K562 (cell line): Measurements from ENCODE around the gene PLK5. TPM values are rescaled to one million over a fixed set of nuclear protein-coding genes. Genes with fewer than 3 reads are reported as not detected.

Experiments used
- BRD4 ChIP-seq: fragments of 200-600 bp; sonication (generic); IDR thresholded peaks from 2 replicates; pipeline ENCODE4 v1.6.1; 2017; ENCODE audit warnings: inconsistent platforms
- CXXC5 ChIP-seq: fragments of 250-450 bp; sonication (Bioruptor Pico); IDR thresholded peaks from 2 replicates; pipeline ENCODE4 v1.8.0; 2022; ENCODE audit warnings: inconsistent platforms, mild to moderate bottlenecking, moderate library complexity
- KDM1A ChIP-seq, 2 experiments: fragments of 450-650 bp; IDR thresholded peaks; 2 replicates each; pipeline ENCODE4 v1.6.1; 2016; ENCODE audit warnings: mild to moderate bottlenecking in 2 of 2
- NFIC ChIP-seq: fragments of 450-650 bp; IDR thresholded peaks from 2 replicates; pipeline ENCODE4 v1.6.1; 2017; ENCODE audit warnings: mild to moderate bottlenecking, inconsistent platforms
- NR2C2 ChIP-seq, 2 experiments: fragments of 200-800 bp in 1 of 2; sonication (Bioruptor generic) in 1 of 2; sonication (generic) in 1 of 2; formaldehyde crosslinking in 1 of 2; IDR thresholded peaks; 2 replicates each; pipeline versions ENCODE4 v1.6.1 to v1.8.0; 2016 to 2022; ENCODE audit warnings: mild to moderate bottlenecking in 1 of 2, missing compliant biosample characterization in 1 of 2, missing genetic modification characterization in 1 of 2, missing genetic modification reagents in 1 of 2
- NR4A1 ChIP-seq, 2 experiments: fragments of 250-450 bp in 1 of 2; fragments of 450-650 bp in 1 of 2; sonication (Bioruptor Pico) in 1 of 2; IDR thresholded peaks; 2 replicates each; pipeline versions ENCODE4 v1.4.0 to v1.6.1; 2016 to 2020; ENCODE audit warnings: mild to moderate bottlenecking in 2 of 2, missing compliant biosample characterization in 1 of 2, missing genetic modification characterization in 1 of 2, moderate library complexity in 1 of 2
- SMAD4 ChIP-seq: fragments of 250-450 bp; sonication (Bioruptor Pico); conservative IDR thresholded peaks from 2 replicates; pipeline ENCODE4 v1.8.0; 2021; ENCODE audit warnings: inconsistent platforms, mild to moderate bottlenecking, moderate library complexity
- polyA plus RNA-seq, 8 experiments: library from polyadenylated mRNA; depleted of rRNA in 4 of 8; stranded (reverse) in 5 of 8; unstranded in 3 of 8; fragments of >200 nt; fragmentation: Nextera tagmentation in 2 of 8; fragmentation: Illumina TruSeq in 1 of 8; extraction: Ambion mirVana in 2 of 8; extraction: Trizol in 1 of 8; gene quantifications; 2 replicates each; pipeline versions ENCODE4 v1.2.1 to v1.2.3, GENCODE V29; 2011 to 2014; ENCODE audit warnings: inconsistent platforms in 1 of 8, missing spikeins in 1 of 8
- total RNA-seq, 7 experiments: library from RNA; depleted of rRNA in 6 of 7; stranded (reverse); fragments of >200 nt in 6 of 7; fragmentation: Illumina TruSeq in 2 of 7; extraction: Trizol in 2 of 7; gene quantifications; 2 replicates each; pipeline versions ENCODE4 v1.2.1 to v1.2.3, GENCODE V29; 2011 to 2021; ENCODE audit warnings: low replicate concordance in 1 of 7
- TF ChIP-seq, protein P1 (sequence below): sonication (generic); formaldehyde crosslinking; IDR thresholded peaks from 2 replicates; pipeline ENCODE4 v1.8.0; 2023; ENCODE audit warnings: mild to moderate bottlenecking, missing genetic modification reagents
- TF ChIP-seq, protein P2 (sequence below): fragments of 250-450 bp; sonication (Bioruptor Pico); IDR thresholded peaks from 2 replicates; pipeline ENCODE4 v1.4.0; 2020
- TF ChIP-seq, protein P3 (sequence below): fragments of 450-650 bp; IDR thresholded peaks from 2 replicates; pipeline ENCODE4 v1.6.1; 2017; ENCODE audit warnings: antibody characterized with exemption, mild to moderate bottlenecking

The PLK5 gene
- total and polyA plus RNA-seq, 9 of the 15 experiments (the other 6 are each of a cell fraction or from before 2014, with no cell fraction given): 0.04 to 0.23 (median 0.11) TPM; not detected in 5

DNA sequence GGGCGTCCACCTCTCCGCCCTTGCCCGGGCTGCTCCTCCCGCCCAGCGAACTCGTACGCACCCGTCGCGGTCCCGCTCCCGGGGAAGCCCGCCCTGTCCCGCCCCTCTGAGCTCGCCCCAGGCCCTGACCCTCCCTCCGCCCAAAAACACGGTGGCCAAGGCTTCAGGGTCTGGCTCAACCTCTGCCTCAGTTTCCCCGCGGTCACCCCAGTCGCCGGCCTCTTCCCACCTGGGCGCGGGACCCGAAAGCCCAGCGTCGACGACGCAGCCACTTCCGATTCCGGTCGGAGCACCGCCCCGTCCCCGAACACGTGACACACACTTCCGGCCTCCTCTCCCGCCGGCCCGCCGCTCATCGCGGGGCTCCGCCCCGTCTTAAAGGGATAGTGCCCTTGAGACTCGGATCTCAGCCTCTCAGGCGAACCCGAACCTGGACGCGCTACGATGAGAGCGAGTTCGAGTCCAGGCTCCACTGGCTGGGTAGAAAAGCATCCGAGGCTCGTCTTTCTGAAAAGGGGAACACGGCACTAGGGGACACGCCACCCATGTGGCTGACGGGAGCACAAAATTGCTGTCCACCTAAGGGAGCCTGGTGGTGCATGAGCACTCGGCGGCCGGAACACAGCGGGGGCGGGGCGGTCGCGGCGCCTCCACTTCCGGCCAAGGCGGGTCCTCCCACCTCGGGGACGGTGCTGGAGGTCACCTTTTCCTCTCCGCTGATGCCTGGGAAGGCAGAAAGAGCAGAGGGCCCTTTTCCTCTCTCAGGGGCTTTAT lies 44.8 kb upstream of the PLK5 start, which contains the start of gene C19orf25 (continued):
- TF ChIP-seq, protein P1, sequence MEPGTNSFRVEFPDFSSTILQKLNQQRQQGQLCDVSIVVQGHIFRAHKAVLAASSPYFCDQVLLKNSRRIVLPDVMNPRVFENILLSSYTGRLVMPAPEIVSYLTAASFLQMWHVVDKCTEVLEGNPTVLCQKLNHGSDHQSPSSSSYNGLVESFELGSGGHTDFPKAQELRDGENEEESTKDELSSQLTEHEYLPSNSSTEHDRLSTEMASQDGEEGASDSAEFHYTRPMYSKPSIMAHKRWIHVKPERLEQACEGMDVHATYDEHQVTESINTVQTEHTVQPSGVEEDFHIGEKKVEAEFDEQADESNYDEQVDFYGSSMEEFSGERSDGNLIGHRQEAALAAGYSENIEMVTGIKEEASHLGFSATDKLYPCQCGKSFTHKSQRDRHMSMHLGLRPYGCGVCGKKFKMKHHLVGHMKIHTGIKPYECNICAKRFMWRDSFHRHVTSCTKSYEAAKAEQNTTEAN (CRISPR knock-in tag): no peak
- TF ChIP-seq, protein P2, sequence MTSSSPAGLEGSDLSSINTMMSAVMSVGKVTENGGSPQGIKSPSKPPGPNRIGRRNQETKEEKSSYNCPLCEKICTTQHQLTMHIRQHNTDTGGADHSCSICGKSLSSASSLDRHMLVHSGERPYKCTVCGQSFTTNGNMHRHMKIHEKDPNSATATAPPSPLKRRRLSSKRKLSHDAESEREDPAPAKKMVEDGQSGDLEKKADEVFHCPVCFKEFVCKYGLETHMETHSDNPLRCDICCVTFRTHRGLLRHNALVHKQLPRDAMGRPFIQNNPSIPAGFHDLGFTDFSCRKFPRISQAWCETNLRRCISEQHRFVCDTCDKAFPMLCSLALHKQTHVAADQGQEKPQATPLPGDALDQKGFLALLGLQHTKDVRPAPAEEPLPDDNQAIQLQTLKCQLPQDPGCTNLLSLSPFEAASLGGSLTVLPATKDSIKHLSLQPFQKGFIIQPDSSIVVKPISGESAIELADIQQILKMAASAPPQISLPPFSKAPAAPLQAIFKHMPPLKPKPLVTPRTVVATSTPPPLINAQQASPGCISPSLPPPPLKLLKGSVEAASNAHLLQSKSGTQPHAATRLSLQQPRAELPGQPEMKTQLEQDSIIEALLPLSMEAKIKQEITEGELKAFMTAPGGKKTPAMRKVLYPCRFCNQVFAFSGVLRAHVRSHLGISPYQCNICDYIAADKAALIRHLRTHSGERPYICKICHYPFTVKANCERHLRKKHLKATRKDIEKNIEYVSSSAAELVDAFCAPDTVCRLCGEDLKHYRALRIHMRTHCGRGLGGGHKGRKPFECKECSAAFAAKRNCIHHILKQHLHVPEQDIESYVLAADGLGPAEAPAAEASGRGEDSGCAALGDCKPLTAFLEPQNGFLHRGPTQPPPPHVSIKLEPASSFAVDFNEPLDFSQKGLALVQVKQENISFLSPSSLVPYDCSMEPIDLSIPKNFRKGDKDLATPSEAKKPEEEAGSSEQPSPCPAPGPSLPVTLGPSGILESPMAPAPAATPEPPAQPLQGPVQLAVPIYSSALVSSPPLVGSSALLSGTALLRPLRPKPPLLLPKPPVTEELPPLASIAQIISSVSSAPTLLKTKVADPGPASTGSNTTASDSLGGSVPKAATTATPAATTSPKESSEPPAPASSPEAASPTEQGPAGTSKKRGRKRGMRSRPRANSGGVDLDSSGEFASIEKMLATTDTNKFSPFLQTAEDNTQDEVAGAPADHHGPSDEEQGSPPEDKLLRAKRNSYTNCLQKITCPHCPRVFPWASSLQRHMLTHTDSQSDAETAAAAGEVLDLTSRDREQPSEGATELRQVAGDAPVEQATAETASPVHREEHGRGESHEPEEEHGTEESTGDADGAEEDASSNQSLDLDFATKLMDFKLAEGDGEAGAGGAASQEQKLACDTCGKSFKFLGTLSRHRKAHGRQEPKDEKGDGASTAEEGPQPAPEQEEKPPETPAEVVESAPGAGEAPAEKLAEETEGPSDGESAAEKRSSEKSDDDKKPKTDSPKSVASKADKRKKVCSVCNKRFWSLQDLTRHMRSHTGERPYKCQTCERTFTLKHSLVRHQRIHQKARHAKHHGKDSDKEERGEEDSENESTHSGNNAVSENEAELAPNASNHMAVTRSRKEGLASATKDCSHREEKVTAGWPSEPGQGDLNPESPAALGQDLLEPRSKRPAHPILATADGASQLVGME: no peak
- TF ChIP-seq, protein P3, sequence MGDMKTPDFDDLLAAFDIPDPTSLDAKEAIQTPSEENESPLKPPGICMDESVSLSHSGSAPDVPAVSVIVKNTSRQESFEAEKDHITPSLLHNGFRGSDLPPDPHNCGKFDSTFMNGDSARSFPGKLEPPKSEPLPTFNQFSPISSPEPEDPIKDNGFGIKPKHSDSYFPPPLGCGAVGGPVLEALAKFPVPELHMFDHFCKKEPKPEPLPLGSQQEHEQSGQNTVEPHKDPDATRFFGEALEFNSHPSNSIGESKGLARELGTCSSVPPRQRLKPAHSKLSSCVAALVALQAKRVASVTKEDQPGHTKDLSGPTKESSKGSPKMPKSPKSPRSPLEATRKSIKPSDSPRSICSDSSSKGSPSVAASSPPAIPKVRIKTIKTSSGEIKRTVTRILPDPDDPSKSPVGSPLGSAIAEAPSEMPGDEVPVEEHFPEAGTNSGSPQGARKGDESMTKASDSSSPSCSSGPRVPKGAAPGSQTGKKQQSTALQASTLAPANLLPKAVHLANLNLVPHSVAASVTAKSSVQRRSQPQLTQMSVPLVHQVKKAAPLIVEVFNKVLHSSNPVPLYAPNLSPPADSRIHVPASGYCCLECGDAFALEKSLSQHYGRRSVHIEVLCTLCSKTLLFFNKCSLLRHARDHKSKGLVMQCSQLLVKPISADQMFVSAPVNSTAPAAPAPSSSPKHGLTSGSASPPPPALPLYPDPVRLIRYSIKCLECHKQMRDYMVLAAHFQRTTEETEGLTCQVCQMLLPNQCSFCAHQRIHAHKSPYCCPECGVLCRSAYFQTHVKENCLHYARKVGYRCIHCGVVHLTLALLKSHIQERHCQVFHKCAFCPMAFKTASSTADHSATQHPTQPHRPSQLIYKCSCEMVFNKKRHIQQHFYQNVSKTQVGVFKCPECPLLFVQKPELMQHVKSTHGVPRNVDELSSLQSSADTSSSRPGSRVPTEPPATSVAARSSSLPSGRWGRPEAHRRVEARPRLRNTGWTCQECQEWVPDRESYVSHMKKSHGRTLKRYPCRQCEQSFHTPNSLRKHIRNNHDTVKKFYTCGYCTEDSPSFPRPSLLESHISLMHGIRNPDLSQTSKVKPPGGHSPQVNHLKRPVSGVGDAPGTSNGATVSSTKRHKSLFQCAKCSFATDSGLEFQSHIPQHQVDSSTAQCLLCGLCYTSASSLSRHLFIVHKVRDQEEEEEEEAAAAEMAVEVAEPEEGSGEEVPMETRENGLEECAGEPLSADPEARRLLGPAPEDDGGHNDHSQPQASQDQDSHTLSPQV: 0 out of 2 replicates have a peak, but pooled peaks have one; percentile 42
- peak; percentile 97 for TF ChIP-seq SMAD4
- TF ChIP-seq CXXC5 (CRISPR knock-in tag): peak; percentile 83
- TF ChIP-seq NR4A1 (CRISPR knock-in tag; IDR thresholded peaks at IDR 0.05): no peak
- no peak for TF ChIP-seq NR4A1 (tag; IDR thresholded peaks at IDR 0.05)
- TF ChIP-seq BRD4: 0 out of 2 replicates have a peak, but pooled peaks have one; percentile 42
- peak; percentile 27 for TF ChIP-seq NFIC
- no peak for TF ChIP-seq NR2C2 (CRISPR knock-in tag; IDR thresholded peaks at IDR 0.05)
- TF ChIP-seq NR2C2 (tag; IDR thresholded peaks at IDR 0.05): peak; percentile 80
- TF ChIP-seq KDM1A (IDR thresholded peaks at IDR 0.05): peak in 1 of 2 experiments; percentile 63; a peak in 1 of 4 replicates
